NCI-H187 treated with DMSO at 0.1 percent for 48 hours (cell line): ENCODE measurements around the gene HSD17B8.

Source experiments
- DNase-seq: peaks from one replicate; lab custom pipeline; 2025; lab: John Stamatoyannopoulos, UW

The HSD17B8 gene

DNA sequence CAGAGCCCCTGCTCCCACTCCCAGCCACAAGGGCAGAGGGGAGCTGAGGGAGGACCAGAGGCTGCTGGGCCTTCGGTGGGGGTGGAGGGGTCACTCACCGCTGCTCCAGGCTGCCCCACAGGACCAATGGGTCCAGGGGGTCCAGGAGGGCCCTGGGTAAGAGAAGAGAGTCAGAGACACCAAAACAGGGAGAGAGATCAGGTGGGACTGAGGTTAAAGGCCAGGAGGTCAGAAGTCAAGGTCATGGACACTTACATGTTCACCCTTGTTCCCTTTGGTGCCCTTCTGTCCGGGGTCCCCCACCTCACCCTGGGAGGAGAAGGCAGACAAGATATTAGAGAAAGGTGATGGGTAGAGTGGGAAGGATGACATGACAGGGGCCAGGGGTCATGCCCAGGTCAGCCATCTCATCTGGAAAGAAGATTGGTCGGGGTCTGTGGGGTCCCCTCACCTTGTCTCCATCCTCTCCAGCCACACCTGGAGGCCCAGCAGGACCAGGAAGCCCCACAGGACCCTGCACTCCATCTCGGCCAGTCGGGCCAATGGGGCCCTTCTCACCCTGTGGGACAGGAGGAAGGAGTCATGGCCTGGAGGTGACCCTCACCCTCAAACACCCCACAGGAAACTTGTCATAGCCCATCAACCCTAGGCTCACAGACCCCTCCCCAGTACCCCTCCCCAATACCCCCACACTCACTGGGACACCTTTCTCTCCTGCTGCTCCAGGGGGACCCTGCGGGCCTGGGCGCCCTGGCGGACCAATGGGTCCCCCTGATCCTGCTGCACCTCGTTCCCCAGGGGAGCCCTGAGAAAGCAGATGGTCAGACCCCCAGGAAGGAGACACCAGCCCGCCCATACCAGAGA, 33.2 kb upstream of the HSD17B8 start:
- DNase-seq, result no peak

DNA sequence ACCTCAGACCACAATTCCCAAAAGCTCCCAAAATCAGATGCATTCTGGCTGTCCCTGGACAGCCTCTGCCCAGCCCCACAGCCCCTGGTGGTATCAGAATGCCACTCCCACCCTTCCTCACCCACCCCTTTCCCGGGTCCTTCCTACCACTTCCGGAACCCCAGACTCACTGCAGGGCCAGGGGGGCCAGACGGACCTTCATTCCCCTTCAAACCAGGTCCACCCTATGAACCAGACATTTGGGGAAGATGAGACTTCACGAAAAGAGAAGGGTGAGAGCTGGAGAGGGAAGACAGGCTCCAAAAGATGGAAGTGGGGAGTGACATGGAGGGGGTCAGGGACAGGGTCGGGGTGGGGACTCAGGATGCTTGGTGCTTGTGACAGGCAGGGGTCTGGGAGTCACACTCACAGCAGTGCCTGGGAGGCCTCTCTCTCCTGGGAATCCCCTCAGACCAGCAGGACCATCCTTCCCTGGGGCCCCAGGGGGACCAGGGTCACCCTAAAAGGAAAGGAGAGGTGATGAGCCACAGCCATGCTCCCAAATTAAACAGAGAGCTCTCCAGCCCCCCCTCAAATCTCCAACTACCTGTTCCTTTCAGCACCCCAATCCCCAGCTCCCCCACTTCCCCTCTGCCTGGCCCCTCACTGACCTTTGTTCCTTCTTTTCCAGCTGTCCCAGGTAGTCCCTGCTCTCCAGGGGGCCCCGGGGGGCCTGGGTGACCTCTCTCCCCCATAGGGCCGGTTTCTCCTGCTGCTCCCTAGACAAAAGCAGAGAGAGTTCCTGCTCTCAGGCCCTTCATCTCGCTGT, 32.4 kb upstream of the HSD17B8 start:
- DNase-seq, result no peak

DNA sequence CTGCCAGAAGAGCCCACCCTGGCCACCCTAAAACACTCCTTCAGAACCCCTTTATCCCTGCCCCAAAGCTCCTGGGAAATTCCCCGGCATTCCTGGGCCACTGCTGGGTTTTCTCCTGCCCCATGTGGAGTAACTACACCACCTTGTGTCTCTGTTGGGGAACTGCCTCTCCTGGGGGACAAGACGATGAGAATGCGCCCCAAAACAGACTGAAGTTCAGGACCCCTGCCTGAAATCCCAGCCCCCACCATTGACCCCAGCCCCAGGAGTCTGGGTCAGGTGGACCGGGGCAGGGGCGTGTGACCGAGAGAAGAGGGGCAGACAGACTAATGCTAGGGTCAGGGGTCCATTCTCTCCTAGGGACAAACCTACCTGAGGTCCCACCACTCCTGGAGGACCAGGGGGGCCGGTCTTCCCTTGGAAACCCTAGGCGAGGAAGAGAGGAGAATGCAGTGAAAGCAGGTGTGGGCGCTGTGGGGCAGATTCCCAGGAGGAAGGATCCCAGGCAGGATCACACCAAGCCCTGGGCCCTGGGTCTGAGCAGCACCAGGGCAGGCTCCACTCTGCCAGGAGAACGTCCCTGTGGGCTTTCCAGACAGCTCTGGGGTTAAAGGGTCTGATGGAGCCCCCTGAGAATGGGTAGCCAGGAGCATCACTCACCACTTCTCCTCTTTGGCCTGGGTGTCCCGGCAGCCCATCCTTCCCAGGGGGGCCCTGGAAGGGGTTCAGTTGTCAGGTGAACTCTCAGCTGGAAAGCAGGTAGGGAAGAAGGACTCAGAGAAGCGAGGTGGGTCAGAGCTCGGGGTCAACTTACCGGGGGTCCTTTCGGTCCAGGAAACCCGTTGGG, 31.5 kb upstream of the HSD17B8 start:
- no peak for DNase-seq

GRCh38 chr6:33173535-33174180, 30.8 kb upstream of the HSD17B8 start:
- no peak for DNase-seq

DNA sequence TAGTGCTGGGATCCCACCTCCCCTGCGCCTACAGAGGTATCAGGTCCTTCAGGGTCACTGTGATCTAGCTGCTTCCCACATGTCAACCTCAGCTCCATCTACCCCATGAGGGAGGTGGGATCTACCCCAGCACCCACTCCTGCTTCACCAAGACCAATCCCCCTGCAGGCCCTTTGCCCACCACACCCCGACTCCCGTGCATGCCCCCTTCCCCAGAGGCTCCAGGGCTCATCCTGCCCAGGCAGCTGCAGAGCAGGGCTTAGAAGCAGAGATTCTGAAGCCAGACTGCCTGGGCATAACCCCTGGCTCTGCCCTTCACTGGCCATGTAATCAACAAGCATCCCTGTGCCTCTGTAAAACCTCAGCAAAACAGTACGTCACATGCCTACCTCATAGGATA, 29.7 kb upstream of the HSD17B8 start:
- no peak for DNase-seq

GRCh38 chr6:33175436-33176069, 28.9 kb upstream of the HSD17B8 start:
- no peak for DNase-seq

GRCh38 chr6:33176906-33177305, 27.5 kb upstream of the HSD17B8 start:
- DNase-seq, result no peak

DNA sequence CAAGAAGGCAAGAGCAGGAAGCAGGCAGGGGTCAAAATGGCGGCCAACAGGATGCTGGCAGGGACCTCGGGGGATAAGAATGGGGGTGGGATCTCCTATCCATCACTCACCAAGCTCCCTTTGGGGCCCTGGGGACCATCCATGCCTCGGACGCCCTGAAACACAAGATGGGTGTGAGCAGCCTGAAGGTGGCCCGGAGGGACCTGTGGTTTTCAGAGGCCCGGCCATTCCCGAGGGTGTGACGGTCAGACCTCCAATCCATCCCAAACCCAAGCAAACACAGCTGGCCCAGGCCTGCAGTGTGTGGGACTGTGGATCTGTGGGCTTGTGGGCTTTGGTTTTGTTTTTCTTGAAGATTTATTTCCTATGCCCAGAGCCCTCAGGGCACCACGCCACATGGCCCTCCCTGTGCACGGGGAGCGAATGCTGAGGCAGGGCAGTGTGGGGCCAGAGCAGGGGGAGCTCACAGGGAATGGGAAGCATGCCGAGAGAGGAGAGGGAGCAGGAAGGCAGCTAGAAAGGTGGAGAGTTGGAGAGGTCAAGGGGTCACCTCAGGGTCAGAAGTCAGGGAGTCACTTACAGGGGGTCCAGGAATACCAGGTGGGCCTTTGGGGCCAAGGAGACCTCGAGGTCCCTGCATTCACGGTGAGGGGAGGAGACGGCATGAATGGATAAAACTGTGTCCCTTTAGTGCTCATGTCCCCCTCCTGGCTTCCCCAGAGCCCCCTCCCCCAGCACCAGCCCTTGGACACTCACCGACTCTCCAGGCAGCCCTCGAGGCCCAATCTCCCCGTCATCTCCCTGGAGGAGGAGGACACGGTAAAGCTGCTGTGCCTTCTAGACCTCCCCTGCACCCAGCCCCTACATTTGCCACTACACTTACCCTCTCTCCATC, 26.7 kb upstream of the HSD17B8 start:
- no peak for DNase-seq

- no peak for DNase-seq
Observed at GRCh38 chr6:33178755-33179475, 25.5 kb upstream of the HSD17B8 start.

DNA sequence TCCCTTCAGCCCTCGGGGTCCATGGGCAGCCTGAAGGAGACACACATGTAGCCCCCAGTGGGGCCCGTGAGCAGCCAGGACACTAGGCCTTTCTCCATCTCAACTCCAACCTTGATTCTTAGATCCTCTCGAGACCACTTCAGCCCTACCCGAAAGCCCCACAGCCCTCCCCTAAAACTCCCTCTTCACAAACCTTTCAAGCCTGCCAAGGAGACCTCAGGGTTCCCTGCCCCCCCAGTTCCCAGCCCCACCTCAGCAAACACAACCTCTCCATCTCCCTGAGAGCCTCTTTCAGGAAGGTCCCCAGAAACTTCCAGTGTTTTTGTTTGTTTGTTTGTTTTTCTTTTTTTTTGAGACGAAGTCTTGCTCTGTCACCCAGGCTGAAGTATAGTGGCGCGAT, 23.3 kb upstream of the HSD17B8 start:
- DNase-seq, result no peak

DNA sequence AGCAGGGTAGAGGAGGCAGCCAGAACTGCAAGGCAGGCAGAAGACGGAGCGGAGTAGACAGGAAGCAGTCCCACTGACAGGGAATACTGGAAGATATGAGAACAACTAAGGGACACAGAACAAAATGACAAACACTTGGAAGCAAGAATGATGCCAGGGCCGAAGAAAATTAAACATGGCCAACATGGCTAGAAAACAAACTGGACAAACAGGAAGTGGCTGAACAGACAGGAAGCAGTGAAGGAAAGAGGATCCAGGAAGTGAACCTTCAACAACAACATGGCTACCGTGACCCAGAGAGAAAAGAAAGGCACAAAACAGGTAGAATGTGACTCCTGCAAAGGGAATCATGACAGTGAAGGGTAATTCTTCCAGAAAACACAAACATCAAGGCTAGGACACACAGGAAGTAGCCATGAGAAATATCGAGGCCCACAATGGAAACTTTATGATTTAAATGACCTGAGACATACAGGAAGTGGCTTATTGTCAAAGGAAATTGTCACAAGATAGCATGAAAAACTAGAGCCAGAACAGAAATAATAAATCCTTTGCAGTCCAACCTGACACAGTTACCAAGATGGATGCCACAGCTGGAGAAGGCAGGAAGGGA, 21.3 kb upstream of the HSD17B8 start:
- no peak for DNase-seq

DNA sequence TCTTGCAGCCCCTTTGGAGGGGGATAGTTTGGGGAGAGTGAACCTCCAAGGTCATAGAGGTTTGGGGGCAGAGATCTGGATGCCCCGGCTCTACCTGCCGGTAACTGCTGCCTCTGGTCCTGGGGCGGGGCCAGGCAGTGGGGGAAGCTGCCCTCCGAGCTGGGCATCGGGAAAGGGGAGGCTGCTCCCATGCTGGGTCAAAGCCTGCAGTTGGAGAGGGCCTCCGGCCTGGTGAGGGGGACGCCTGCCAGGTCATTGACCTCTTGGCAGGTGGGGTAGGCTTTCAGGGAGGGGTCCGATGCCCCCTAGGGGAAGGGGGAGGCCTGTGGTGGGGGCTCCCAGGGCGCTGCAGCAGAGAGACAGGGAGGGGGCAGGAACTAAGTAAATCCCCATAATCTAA, 19.3 kb upstream of the HSD17B8 start:
- no peak for DNase-seq

DNA sequence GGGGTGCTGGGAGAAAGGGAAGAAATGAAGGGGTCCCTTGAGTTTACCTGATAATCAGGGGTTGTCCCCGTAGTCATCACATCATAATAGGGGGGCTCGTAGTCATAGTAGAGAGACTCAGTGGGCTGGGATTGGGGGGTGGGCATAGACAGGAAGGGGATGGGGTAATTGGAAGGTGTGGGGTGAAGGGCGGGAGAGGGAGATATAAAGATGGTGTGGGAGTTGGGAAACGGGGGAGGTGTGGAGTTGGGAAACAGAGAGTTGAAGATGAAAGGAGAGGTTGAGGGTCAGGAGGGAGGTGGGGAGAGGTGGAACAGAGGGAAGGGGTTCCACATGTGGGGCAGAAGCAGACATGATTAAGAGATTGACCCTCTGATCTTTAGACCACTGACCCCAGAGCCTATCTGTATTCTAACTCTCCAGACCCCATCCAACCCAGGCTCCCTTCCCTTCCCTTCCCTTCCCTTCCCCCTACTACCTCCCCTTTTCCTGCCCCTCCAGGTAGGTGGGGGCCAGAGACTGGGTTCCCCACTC, 18.7 kb upstream of the HSD17B8 start:
- DNase-seq, result no peak

GRCh38 chr6:33187809-33188208, 16.6 kb upstream of the HSD17B8 start:
- no peak for DNase-seq

DNA sequence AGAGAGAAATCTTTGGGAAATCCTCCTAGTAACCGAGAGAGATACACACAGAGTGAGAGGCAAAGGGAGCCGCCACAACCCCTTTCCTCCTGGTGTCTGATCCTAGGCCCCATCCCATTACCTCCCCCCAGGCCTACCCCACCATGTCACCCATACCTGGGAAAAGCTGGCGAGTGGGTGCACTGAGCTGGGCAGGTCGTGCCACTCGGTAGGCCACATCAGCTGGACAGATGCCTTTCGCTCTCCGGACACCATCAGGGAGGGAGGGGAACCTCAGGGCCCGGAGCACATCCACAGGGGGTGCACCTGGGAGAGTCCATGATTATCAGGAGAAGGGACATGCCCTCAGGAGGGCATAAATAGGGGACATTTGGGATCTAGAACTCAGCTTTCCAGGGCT, 15.3 kb upstream of the HSD17B8 start:
- no peak for DNase-seq

DNA sequence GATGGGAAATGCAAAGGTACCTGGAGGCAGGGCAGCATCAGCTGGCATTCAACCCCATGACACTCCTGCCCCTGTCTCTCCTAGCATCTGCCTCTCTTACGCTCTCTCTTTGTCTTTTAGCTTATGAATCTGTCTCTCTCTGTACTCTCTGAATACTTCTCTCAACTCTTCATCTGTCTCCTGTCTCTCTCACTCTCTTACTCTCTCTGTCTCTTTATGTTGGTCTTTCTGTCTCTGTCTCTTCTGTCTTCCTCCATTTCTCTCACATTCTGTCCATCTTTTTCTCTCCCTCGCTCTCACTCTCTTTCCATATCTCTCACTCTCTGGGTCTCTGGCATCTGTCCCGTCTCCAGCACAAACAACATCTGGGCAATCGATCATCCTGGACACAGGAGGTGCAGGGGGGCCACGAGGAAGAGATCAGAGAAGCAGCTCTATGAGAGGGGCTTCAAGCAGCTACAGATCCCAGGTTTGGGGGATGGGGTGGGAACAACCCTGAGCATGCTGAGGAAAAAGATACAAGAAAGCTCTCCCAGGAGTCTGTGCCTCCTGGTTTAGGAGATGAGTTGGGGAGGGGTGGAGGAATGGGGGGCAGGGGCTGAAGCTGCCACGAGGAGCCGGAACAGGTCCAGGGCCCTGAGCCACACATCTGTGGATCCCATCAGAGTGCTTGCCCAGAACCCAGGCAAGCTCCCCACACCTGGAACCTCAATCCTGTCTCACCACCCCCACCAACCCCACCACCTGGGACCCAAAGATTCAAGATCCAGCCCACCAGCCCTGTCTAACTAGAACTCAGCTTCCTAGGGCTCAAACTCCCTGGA, 14.6 kb upstream of the HSD17B8 start:
- no peak for DNase-seq

- no peak for DNase-seq
Observed at GRCh38 chr6:33190504-33191107, 13.8 kb upstream of the HSD17B8 start.
